HepG2 (cell line): ENCODE data around the gene PCAT7. TPM values are rescaled to one million over a fixed set of nuclear protein-coding genes. Genes with fewer than 3 reads are reported as not detected.

Experiments used
- AGO1 ChIP-seq: fragments of 200-400 bp; formaldehyde crosslinking; IDR thresholded peaks from 2 replicates; pipeline ENCODE4 v1.6.1; 2017; ENCODE audit warnings: mild to moderate bottlenecking, low read depth, low read length, moderate library complexity; ENCODE audit not compliant: poor library complexity, severe bottlenecking
- BCL6 ChIP-seq: IDR thresholded peaks from 2 replicates; pipeline ENCODE4 v1.6.1; 2016; ENCODE audit warnings: missing genetic modification reagents, missing compliant biosample characterization
- CEBPB ChIP-seq: IDR thresholded peaks from 2 replicates; pipeline ENCODE4 v1.6.1; 2011; ENCODE audit warnings: low read depth, low read length, improper control_type of control experiment, borderline replicate concordance
- DMAP1 ChIP-seq: IDR thresholded peaks from 2 replicates; pipeline ENCODE4 v1.6.1; 2016
- KIAA2018 ChIP-seq: sonication (generic); formaldehyde crosslinking; IDR thresholded peaks from 2 replicates; pipeline ENCODE4 v1.5.0; 2020; ENCODE audit warnings: mild to moderate bottlenecking, missing genetic modification reagents, borderline replicate concordance
- MAX ChIP-seq: IDR thresholded peaks from 2 replicates; pipeline ENCODE4 v1.6.1; 2012; ENCODE audit warnings: inconsistent platforms
- MED1 ChIP-seq: sonication (generic); formaldehyde crosslinking; IDR thresholded peaks from 2 replicates; pipeline ENCODE4 v1.4.0; 2020; ENCODE audit warnings: missing genetic modification reagents
- MEF2D ChIP-seq: sonication (generic); formaldehyde crosslinking; IDR thresholded peaks from 2 replicates; pipeline ENCODE4 v1.5.1; 2020; ENCODE audit warnings: mild to moderate bottlenecking, missing genetic modification reagents
- MYNN ChIP-seq: sonication (generic); formaldehyde crosslinking; IDR thresholded peaks from 2 replicates; pipeline ENCODE4 v1.4.0; 2020; ENCODE audit warnings: mild to moderate bottlenecking, low read depth, missing genetic modification reagents
- PBX3 ChIP-seq: sonication (generic); formaldehyde crosslinking; IDR thresholded peaks from 2 replicates; pipeline ENCODE4 v1.8.1; 2023; ENCODE audit warnings: missing genetic modification reagents, inconsistent platforms, borderline replicate concordance
- POLR2AphosphoS5 ChIP-seq: IDR thresholded peaks from 2 replicates; pipeline ENCODE4 v1.6.1; 2012; ENCODE audit warnings: low read depth, low read length
- SP2 ChIP-seq: sonication (generic); formaldehyde crosslinking; IDR thresholded peaks from 2 replicates; pipeline ENCODE4 v1.5.1; 2020; ENCODE audit warnings: mild to moderate bottlenecking, missing genetic modification reagents
- SRSF9 ChIP-seq: fragments of 200-400 bp; formaldehyde crosslinking; IDR thresholded peaks from 2 replicates; pipeline ENCODE4 v1.6.1; 2018; ENCODE audit warnings: borderline replicate concordance, mild to moderate bottlenecking, low read depth, low read length; ENCODE audit not compliant: insufficient read depth, poor library complexity, severe bottlenecking
- TAF1 ChIP-seq: sonication (generic); formaldehyde crosslinking; IDR thresholded peaks from 2 replicates; pipeline ENCODE4 v1.4.0; 2020; ENCODE audit warnings: missing genetic modification reagents
- ZNF274 ChIP-seq: sonication (generic); formaldehyde crosslinking; IDR thresholded peaks from 2 replicates; pipeline ENCODE4 v1.5.1; 2020; ENCODE audit warnings: mild to moderate bottlenecking, missing genetic modification reagents
- ZNF569 ChIP-seq: sonication (generic); formaldehyde crosslinking; IDR thresholded peaks from 2 replicates; pipeline ENCODE4 v1.5.0; 2020; ENCODE audit warnings: mild to moderate bottlenecking, missing genetic modification reagents, moderate library complexity, borderline replicate concordance
- ZXDC ChIP-seq: sonication (generic); formaldehyde crosslinking; IDR thresholded peaks from 2 replicates; pipeline ENCODE4 v1.5.0; 2020; ENCODE audit warnings: mild to moderate bottlenecking, missing genetic modification reagents
- polyA plus RNA-seq, 8 experiments: library from polyadenylated mRNA; depleted of rRNA in 3 of 8; stranded (reverse) in 7 of 8; unstranded in 1 of 8; fragments of >200 nt; fragmentation: Illumina TruSeq in 4 of 8; extraction: Trizol in 4 of 8; gene quantifications; 2 replicates each; pipeline versions ENCODE4 v1.2.1 to v1.2.3, GENCODE V29; 2011 to 2016; ENCODE audit warnings: low read depth in 4 of 8, missing spikeins in 1 of 8, mixed read lengths in 1 of 8; ENCODE audit not compliant: insufficient read depth in 1 of 8
- total RNA-seq, 5 experiments: library from RNA; depleted of rRNA; stranded (reverse); fragments of >200 nt; fragmentation: Illumina TruSeq; extraction: Trizol; gene quantifications; 2 replicates each; pipeline ENCODE4 v1.2.3, GENCODE V29; 2016; ENCODE audit warnings: low read depth in 1 of 5

Gene PCAT7
- total and polyA plus RNA-seq, 2 of the 13 experiments (the other 11 are each of a cell fraction or from before 2014, with no cell fraction given) = 2.3 to 3.9 TPM

- TF ChIP-seq MEF2D (CRISPR knock-in tag) (0 out of 2 replicates have a peak, but pooled peaks have one; percentile 28), DMAP1 (CRISPR knock-in tag) (peak; percentile 48; the same call in 1 of the 2 replicates), ZXDC (CRISPR knock-in tag) (no peak), KIAA2018 (CRISPR knock-in tag) (no peak), AGO1 (no peak), MED1 (peak; percentile 51; the same call in 1 of the 2 replicates), TAF1 (no peak), BCL6 (no peak), MYNN (no peak), CEBPB (peak; percentile 51; the same call in 1 of the 2 replicates), SRSF9 (no peak), SP2 (CRISPR knock-in tag) (no peak), ZNF569 (CRISPR knock-in tag) (no peak), ZNF274 (CRISPR knock-in tag) (no peak), MAX (0 out of 2 replicates have a peak, but pooled peaks have one; percentile 29), PBX3 (CRISPR knock-in tag) (no peak), POLR2AphosphoS5 (peak; percentile 51; the same call in 1 of the 2 replicates)
These were observed 21.7 kb upstream of the PCAT7 start (continued) for GRCh38 chr9:94533155-94533554.
